ENCODE data around the gene AFF3. TPM values are rescaled to one million over a fixed set of nuclear protein-coding genes. Genes with fewer than 3 reads are reported as not detected.

The AFF3 gene
- total and polyA plus RNA-seq, 2 donors (not counting 3 experiments of a cell fraction or from before 2014, with no cell fraction given), result 0.06 to 0.07 TPM

GRCh38 chr2:100107906-100108647 lies 34.3 kb downstream of the AFF3 start:
- H3K27ac ChIP-seq (ENCODE audit: insufficient read depth, low read depth, low read length), result no peak overlapping the region
- dilution Hi-C loops (cut with MboI; ENCODE audit: extremely low pct_ligation_motif_present, low sequenced_read_pairs) (no loop called here), intact Hi-C loops (cut with micrococcal nuclease) (no loop called here)
- no TSS peak for BruUV-seq (replicated peaks)
- no peaks in the 10 kb centered on the region for H3K36me3 ChIP-seq (ENCODE audit: control insufficient read depth in 2 of 2, extremely low read depth in 1 of 2, insufficient read depth in 2 of 2, low read length in 2 of 2)
- DNase-seq (ENCODE audit: low read depth, low spot score) (no peak), FAIRE-seq (no peak)
- H3K27me3 ChIP-seq (ENCODE audit: control insufficient read depth in 2 of 2, insufficient read depth in 2 of 2, low read length in 2 of 2), result peaks cover 42 to 52% of the 10 kb centered on the region in 2 experiments
- TF ChIP-seq GATA2 (IDR thresholded peaks at IDR 0.05; ENCODE audit: insufficient read depth, insufficient read length, low read depth, low read length), result no peak
- no peak overlapping the region for H3K9ac ChIP-seq (replicated peaks; ENCODE audit: extremely low read depth, insufficient read depth, low read length)
- ChIA-PET CTCF (interaction anchor here (2.4 kb wide), 1 partner anchor 289 kb away, joined by 13 read pairs; no protein-coding TSS in a partner anchor), POLR2A (no interaction called here)
- H3K4me1 ChIP-seq (ENCODE audit: control insufficient read depth, extremely low read depth, insufficient read depth, low read length), result no peaks in the 10 kb centered on the region
- no peaks in the 10 kb centered on the region for H3K9me1 ChIP-seq (replicated peaks; ENCODE audit: control insufficient read depth, extremely low read depth, insufficient read depth, low read length)
- H2AFZ ChIP-seq (ENCODE audit: low read depth, low read length), result no peak overlapping the region
- H3K4me3 ChIP-seq (replicated peaks in 1 of 3; ENCODE audit: insufficient read depth in 1 of 3, low read depth in 1 of 3, low read length in 3 of 3), result no peak overlapping the region
- H3K9me3 ChIP-seq (replicated peaks; ENCODE audit: control insufficient read depth, insufficient read depth, low read length), result no peaks in the 10 kb centered on the region
- H4K20me1 ChIP-seq (replicated peaks; ENCODE audit: control insufficient read depth, extremely low read depth, insufficient read depth, low read length), result no peaks in the 10 kb centered on the region
- H3K79me2 ChIP-seq (ENCODE audit: control insufficient read depth, insufficient read depth, low read length), result no peaks in the 10 kb centered on the region
- H3K4me2 ChIP-seq (ENCODE audit: insufficient read depth, low read length), result no peak overlapping the region

GRCh38 chr2:100107440-100107839 lies 35.0 kb downstream of the AFF3 start:
- no peak for DNase-seq (ENCODE audit: low read depth, low spot score)
- no peaks in the 10 kb centered on the region for H3K36me3 ChIP-seq (ENCODE audit: control insufficient read depth in 2 of 2, extremely low read depth in 1 of 2, insufficient read depth in 2 of 2, low read length in 2 of 2)
- ChIA-PET POLR2A (no interaction called here), CTCF (interaction anchor here (2.4 kb wide), 1 partner anchor 288 kb away, joined by 13 read pairs; no protein-coding TSS in a partner anchor)
- H3K9me1 ChIP-seq (replicated peaks; ENCODE audit: control insufficient read depth, extremely low read depth, insufficient read depth, low read length), result no peaks in the 10 kb centered on the region
- no peak overlapping the region for H3K9ac ChIP-seq (replicated peaks; ENCODE audit: extremely low read depth, insufficient read depth, low read length)
- FAIRE-seq, result no peak
- no peaks in the 10 kb centered on the region for H3K9me3 ChIP-seq (replicated peaks; ENCODE audit: control insufficient read depth, insufficient read depth, low read length)
- no peaks in the 10 kb centered on the region for H3K4me1 ChIP-seq (ENCODE audit: control insufficient read depth, extremely low read depth, insufficient read depth, low read length)
- intact Hi-C loops (cut with micrococcal nuclease) (no loop called here), dilution Hi-C loops (cut with MboI; ENCODE audit: extremely low pct_ligation_motif_present, low sequenced_read_pairs) (no loop called here)
- H4K20me1 ChIP-seq (replicated peaks; ENCODE audit: control insufficient read depth, extremely low read depth, insufficient read depth, low read length), result no peaks in the 10 kb centered on the region
- H3K79me2 ChIP-seq (ENCODE audit: control insufficient read depth, insufficient read depth, low read length), result no peaks in the 10 kb centered on the region
- H3K4me3 ChIP-seq (replicated peaks in 1 of 3; ENCODE audit: insufficient read depth in 1 of 3, low read depth in 1 of 3, low read length in 3 of 3), result no peak overlapping the region
- H3K4me2 ChIP-seq (ENCODE audit: insufficient read depth, low read length), result no peak overlapping the region
- no TSS peak for BruUV-seq (replicated peaks)
- peaks cover 40 to 49% of the 10 kb centered on the region in 2 experiments for H3K27me3 ChIP-seq (ENCODE audit: control insufficient read depth in 2 of 2, insufficient read depth in 2 of 2, low read length in 2 of 2)
- TF ChIP-seq FOS (IDR thresholded peaks at IDR 0.05; ENCODE audit: borderline replicate concordance, insufficient read depth, low read length), result no peak
- TF ChIP-seq JUN (IDR thresholded peaks at IDR 0.05; ENCODE audit: borderline replicate concordance, insufficient read depth, insufficient read length, low read depth), result no peak
- no peak for TF ChIP-seq MYC (IDR thresholded peaks at IDR 0.05; ENCODE audit: low read depth, low read length)
- TF ChIP-seq GATA2 (IDR thresholded peaks at IDR 0.05; ENCODE audit: insufficient read depth, insufficient read length, low read depth, low read length), result no peak
- H3K27ac ChIP-seq (ENCODE audit: insufficient read depth, low read depth, low read length), result no peak overlapping the region
- no peak overlapping the region for H2AFZ ChIP-seq (ENCODE audit: low read depth, low read length)
